GM18502 (cell line): Measurements from ENCODE around the gene GMDS.

Experiments
- ATAC-seq: cut with Tn5 transposase; IDR thresholded peaks from one replicate; pipeline ENCODE4 v1.9.1; 2021; ENCODE audit warnings: mild to moderate bottlenecking; ENCODE audit not compliant: unreplicated experiment, poor library complexity

GMDS gene

GRCh38 chr6:2245103-2245876 is at the start of gene GMDS:
Gene GMDS, minus strand, starts transcription at chr6:2245605.
- ATAC-seq, result peak; percentile 95

GRCh38 chr6:2285510-2285909 is 40.1 kb upstream of the GMDS start:
- ATAC-seq, result no peak

GRCh38 chr6:2275892-2276242 is 30.5 kb upstream of the GMDS start:
- no peak for ATAC-seq

GRCh38 chr6:2274981-2275891 is 29.8 kb upstream of the GMDS start:
- ATAC-seq, result no peak

GRCh38 chr6:2272696-2273095 is 27.3 kb upstream of the GMDS start:
- no peak for ATAC-seq

- no peak for ATAC-seq
Measured at GRCh38 chr6:2270054-2270453, 24.6 kb upstream of the GMDS start.

- ATAC-seq, result no peak
Measured at GRCh38 chr6:2266841-2267240, 21.4 kb upstream of the GMDS start.

GRCh38 chr6:2266031-2266795 is 20.8 kb upstream of the GMDS start:
- ATAC-seq, result no peak

GRCh38 chr6:2264932-2265331 is 19.5 kb upstream of the GMDS start:
- no peak for ATAC-seq

GRCh38 chr6:2263896-2264295 is 18.5 kb upstream of the GMDS start:
- ATAC-seq, result no peak

- ATAC-seq, result no peak
Measured at GRCh38 chr6:2259574-2259973, 14.2 kb upstream of the GMDS start.

GRCh38 chr6:2259002-2259494 is 13.6 kb upstream of the GMDS start:
- ATAC-seq, result no peak

- no peak for ATAC-seq
Measured at GRCh38 chr6:2258112-2258511, 12.7 kb upstream of the GMDS start.

- ATAC-seq, result no peak
Measured at GRCh38 chr6:2257363-2257762, 12.0 kb upstream of the GMDS start.

- no peak for ATAC-seq
Measured at GRCh38 chr6:2254747-2255146, 9.3 kb upstream of the GMDS start.

- no peak for ATAC-seq
Measured at GRCh38 chr6:2249126-2249525, 3.7 kb upstream of the GMDS start.

GRCh38 chr6:2247664-2248063 is 2.3 kb upstream of the GMDS start:
- no peak for ATAC-seq

- ATAC-seq, result peak; percentile 11
Measured at GRCh38 chr6:2245877-2246863, 765 bp upstream of the GMDS start.

GRCh38 chr6:2244261-2245102 is 923 bp downstream of the GMDS start:
- peak; percentile 14 for ATAC-seq
